KBM-7 (cell line): ENCODE results near the gene CLOCK.

Experiments
- DNase-seq: peaks from one replicate; pipeline ENCODE4 v3.0.0-alpha.2; 2015
- in situ Hi-C: fragments of 300-500 bp; cut with MboI; formaldehyde crosslinking; loops from 2 replicates; pipeline ENCODE4 v1.14.3; 2020; ENCODE audit warnings: low sequenced_read_pairs, low pct_unique_long_range_greater_than_20kb, mixed read lengths

Gene CLOCK

GRCh38 chr4:55438314-55438713, 108.4 kb downstream of the CLOCK start:
- in situ Hi-C loops, result no loop called here
- no peak for DNase-seq

DNA sequence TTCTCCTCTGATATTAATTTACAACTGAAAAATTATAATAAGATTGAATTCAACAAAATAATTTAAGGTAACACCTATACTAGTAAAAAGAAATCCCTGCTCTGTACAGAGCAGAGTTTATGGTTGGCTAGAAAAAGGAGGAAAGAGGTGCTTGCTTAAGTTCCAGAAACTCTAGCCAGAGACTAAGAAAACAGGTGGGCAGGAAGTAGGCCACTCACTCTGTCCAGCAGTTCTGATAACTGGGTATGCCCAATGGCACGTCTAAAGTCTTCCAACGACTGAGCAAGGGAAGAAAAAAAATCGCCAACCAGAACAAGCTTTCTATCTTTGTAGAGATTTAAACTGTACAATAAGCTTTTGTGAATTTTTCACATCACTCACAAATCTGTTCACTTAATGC, 108.9 kb downstream of the CLOCK start:
- in situ Hi-C loops, result no loop called here
- DNase-seq, result no peak

DNA sequence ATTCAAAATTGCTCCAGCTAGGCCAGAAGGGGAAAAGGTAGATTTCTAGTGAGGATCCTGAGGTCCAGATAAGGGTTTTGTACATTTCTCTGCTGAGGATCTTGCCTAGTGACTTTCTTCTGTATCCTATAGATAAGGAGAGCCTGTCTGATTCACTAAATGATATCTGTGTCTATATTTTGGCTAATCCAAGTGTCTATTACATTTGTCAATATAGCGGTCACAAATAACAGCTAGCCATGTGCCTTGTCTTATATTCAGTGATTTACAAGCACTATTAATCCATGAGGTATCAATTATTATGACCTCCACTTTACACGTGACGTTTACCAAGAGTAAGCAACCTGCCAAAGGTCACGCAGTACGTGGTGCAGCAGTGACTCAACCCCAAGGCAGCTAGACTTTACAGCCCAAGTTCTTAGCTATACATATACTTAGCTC, 109.3 kb downstream of the CLOCK start:
- in situ Hi-C loops, result no loop called here
- no peak for DNase-seq

GRCh38 chr4:55435141-55435841, 111.4 kb downstream of the CLOCK start:
- in situ Hi-C loops, result no loop called here

DNA sequence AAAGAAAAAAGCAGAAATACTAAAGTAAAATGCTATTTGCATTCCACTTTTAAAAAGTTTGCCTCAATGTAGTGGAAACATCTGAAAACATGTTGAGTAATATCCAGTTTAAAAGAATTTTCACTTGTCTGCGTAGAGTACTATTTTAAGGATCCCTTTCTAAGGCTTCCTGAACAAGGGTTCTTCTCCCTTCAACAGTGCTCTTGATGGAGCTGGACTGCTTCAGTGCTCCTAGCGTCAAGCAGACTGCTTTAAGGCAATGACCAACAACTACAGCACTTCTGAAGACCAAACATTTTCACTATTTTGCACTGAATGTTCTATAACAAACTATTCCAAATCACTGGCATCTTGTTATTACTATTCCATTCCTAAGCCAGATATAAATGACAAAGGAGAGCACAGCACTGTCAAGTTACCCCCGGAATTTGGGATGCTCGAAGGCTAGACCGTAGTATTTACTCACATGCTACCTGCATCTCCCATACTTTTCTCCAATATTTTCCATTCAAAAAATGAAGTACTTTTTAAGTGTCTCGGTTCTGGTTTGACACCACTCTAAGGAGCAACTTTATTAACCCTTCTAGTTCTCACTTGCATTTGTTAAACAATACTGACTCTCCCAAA, 114.9 kb downstream of the CLOCK start:
- no peak for DNase-seq
- in situ Hi-C loops, result no loop called here

More at GRCh38 chr4:55435141-55435841, 111.4 kb downstream of the CLOCK start:
- DNase-seq, result peak; percentile 70

DNA sequence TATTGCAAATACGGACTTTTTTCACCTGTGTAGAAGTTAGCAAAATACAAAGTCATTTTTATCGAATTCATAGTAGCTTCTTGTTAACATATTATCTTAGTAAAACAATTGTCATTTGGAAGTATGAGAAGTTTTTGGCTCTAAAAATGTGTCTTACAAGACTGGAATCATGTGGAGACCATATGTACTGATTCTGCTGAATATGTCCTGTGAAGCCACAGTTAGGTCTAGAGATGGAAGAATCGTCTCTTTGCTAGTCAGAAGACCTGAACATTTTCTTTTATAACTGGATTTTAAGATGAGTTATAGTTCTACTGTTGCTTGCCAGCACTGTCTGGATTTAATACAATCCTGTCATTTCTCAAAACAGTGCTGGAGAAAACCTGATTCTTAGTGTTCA, 121.9 kb downstream of the CLOCK start:
- DNase-seq, result no peak
- in situ Hi-C loops, result no loop called here

- DNase-seq, result no peak
- in situ Hi-C loops, result no loop called here
Observed at GRCh38 chr4:55416176-55416575, 130.5 kb downstream of the CLOCK start.

GRCh38 chr4:55411621-55412020, 135.1 kb downstream of the CLOCK start:
- DNase-seq, result no peak
- in situ Hi-C loops, result no loop called here

- in situ Hi-C loops, result no loop called here
- no peak for DNase-seq
Observed at GRCh38 chr4:55410431-55410830, 136.3 kb downstream of the CLOCK start.

DNA sequence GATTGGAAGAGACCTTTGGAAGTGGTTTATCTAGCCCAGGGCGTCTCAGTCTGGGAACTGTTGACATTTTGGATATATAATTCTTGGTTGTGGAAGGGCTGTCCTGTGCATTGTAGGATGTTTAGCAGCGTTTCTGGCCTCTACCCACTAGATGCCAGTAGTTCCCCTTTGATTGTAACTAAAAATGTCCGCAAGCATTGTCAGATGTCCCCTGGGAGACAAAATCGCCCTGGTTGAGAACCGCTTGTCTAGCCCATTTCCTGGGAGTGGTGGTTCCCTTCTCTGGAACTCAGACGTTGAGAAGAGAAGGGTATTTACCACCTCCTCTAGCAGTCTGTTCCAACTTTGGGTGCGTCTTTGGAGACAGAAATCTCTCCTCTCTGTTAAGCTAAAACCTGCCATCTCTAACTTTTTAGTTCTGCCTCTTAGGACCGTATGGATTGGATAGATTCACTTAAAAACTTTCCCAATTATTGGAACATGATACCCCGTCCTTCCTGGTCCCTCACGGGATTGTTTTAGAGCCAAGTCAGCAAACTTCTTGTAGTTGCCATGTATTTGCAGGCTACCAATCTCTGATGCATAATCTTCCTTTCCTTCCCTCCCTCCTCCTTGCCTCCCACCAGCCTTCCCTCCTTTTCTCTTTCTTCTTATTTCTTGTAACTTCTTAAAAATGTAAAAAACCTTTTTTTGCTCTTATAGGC, 137.1 kb downstream of the CLOCK start:
- peak; percentile 64 for DNase-seq

GRCh38 chr4:55407764-55408163, 138.9 kb downstream of the CLOCK start:
- DNase-seq, result no peak
- in situ Hi-C loops, result no loop called here

More for the DNA sequence above, 137.1 kb downstream of the CLOCK start:
- in situ Hi-C loops, result no loop called here

GRCh38 chr4:55407119-55407518, 139.6 kb downstream of the CLOCK start:
- in situ Hi-C loops, result no loop called here
- DNase-seq, result no peak

DNA sequence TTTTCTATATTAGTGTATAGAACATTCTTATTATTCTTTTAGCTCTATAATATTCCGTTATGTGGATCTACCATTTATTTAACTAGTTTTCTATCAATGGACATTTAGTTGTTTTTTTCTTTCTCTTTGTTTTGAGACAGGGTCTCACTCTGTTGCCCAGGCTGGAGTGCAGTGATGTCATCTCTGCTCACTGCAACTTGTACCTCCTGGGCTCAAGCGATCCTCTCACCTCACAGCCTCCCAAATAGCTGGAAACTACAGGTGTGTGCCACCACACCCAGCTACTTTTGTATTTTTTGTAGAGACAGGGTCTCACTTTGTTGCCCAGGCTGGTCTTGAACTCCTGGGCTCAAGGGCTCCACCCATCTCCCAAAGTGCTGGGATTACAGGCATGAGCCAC, 140.2 kb downstream of the CLOCK start:
- in situ Hi-C loops, result no loop called here
- DNase-seq, result no peak

DNA sequence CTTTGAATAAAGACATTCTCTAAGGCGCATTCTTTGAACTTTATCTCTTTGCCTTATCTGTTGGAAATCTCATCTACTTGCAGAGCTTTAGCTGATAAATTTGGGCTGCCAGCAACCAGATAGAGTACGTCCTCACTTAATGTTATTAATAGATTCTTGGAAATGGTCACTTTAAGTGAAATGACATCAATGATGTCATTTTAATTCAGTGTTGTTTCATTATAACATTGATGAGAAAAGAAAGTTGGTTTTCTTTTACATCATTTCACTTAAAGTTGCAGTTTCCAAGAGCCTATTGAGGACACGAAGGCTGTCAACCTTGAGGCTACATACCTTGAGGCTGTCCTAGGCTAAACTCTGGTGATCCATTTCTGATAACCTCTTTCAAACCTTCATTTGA, 141.6 kb downstream of the CLOCK start:
- in situ Hi-C loops, result no loop called here
- no peak for DNase-seq

- in situ Hi-C loops, result no loop called here
- DNase-seq, result no peak
Observed at GRCh38 chr4:55399581-55399980, 147.1 kb downstream of the CLOCK start.

GRCh38 chr4:55398966-55399365, 147.7 kb downstream of the CLOCK start:
- in situ Hi-C loops, result no loop called here
- peak; percentile 19 for DNase-seq

GRCh38 chr4:55398461-55398860, 148.2 kb downstream of the CLOCK start:
- in situ Hi-C loops, result no loop called here
- DNase-seq, result no peak

- DNase-seq, result peak; percentile 43
- in situ Hi-C loops, result no loop called here
Observed at GRCh38 chr4:55397520-55398321, 149.0 kb downstream of the CLOCK start.

GRCh38 chr4:55397126-55397436, 149.6 kb downstream of the CLOCK start:
- in situ Hi-C loops, result no loop called here
- DNase-seq, result peak; percentile 37
